Activated T-helper 9 cell treated with anti-CD3 and anti-CD28 coated beads, Interleukin-2, amount 50 U/mL, for 16 hours (primary cell): Measurements from ENCODE around the gene PMIS2.

Experiments
- DNase-seq: peaks from one replicate; pipeline ENCODE4 v3.0.0-alpha.2; 2020; ENCODE audit warnings: low read depth

PMIS2 gene

DNA sequence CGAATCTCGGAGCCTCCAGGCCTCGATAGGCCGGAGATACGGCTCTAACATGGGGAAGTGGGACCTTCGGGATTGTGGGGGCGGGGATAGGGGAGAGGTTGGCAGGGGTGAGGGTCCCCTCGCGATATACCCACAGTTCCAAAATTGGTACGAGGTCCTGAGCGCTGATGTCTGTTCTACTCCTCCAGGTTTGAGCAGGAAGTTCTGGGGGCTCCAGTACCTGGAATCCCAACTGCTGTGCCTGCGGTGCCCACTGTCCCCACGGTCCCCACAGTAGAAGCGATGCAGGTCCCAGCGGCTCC is 43.3 kb downstream of the PMIS2 start:
- no peak for DNase-seq

DNA sequence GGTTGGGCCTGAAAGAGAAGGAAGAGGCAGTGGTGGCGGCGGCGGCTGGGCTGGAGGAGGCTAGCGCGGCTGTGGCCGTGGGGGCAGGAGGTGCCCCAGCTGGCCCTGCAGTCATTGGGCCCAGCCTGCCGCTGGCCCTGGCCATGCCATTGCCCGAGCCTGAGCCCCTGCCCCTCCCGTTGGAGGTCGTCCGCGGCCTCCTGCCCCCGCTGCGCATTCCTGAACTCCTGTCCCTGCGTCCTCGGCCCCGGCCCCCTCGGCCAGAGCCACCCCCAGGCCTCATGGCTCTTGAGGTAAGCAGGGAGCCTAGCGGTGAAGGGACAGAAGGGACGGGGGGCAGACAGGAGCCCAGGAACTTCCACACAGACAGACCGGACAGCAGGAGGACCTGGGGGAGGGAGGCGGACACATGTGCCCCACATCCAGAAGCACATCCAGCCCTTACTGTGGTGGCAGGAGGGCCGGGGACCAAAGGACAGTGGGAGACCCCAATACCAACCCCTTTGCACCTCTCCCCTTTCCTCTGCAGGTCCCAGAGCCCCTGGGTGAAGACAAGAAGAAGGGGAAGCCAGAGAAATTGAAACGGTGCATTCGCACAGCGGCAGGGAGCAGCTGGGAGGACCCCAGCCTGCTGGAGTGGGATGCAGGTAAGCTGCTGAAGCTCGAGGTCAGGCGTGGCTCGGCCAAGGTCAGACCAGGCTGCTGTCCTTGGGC is 47.9 kb downstream of the PMIS2 start:
- DNase-seq = no peak

DNA sequence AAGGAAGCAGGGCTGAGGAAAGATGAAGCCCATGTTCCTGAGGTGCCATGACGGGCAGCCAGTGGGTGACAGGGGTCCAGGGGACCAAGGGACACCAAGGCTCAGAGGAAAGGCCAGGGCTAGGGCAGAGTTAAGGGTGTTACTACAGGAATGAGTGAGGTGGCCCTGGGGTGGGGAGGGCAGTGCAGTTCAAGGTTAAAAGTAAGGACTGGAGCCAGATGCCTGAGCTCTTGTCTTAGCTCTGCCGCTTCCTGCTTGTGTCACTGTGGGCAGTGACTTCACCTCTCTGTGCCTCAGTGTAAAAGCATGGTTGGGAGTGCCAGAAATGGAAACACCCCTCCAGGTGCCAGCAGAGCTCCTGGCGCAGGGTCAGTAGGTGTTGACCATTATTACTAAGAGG is 50.7 kb downstream of the PMIS2 start:
- DNase-seq = no peak
